NB4 (cell line): ENCODE measurements around the gene ECPAS.

Experiments
- CTCF ChIP-seq: IDR thresholded peaks from one replicate; pipeline ENCODE4 v1.5.1; 2012; ENCODE audit warnings: low read depth, low read length
- POLR2A ChIP-seq: IDR thresholded peaks from 2 replicates; pipeline ENCODE4 v1.6.1; 2011; ENCODE audit warnings: mild to moderate bottlenecking; ENCODE audit not compliant: insufficient read length; ENCODE audit errors: extremely low read depth

- TF ChIP-seq CTCF (no peak), POLR2A (no peak)
Observed at GRCh38 chr9:111451570-111451969, 32.6 kb downstream of the ECPAS start.
